ENCODE measurements around the gene KRT1. TPM values are rescaled to one million over a fixed set of nuclear protein-coding genes. Genes with fewer than 3 reads are reported as not detected.
"Not testable (repeated sequence)": the region's sequence is repeated elsewhere in the genome, so short reads cannot be mapped to it uniquely, and the experiment has no call there.

The KRT1 gene
- polyA plus RNA-seq, 3 donors from 2014 or later: not detected

GRCh38 chr12:52712122-52712521, 31.9 kb upstream of the KRT1 start:
- not testable (repeated sequence) for H3K27ac Mint-ChIP-seq, H3K4me3 Mint-ChIP-seq, DNase-seq, H3K9me3 Mint-ChIP-seq, H3K36me3 Mint-ChIP-seq
- H3K4me1 Mint-ChIP-seq: peaks cover 8 to 16% of the 10 kb centered on the region in 2 donors
- H3K27me3 Mint-ChIP-seq (ENCODE audit: low read depth in 3 of 3): peaks cover 9 to 30% (median 10%) of the 10 kb centered on the region in 3 donors

DNA sequence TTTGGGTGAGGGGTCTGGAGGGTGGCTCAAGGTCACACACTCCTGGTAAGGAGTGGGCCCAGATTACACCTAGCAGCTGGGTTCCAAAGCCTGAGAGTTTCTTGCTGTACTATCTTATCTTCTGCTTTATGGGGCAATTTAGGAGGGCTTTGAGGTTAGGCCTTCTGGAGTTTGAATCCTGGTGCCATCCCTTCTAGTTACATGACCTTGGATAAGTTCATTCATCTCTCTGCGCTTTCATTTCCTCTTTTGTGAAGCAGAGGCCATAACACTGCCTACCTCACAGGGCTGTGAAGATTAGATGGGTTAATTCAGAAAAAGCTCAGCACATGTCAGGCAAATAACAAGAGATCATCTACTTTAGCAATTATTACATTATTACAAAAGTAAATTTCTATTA, 30.5 kb upstream of the KRT1 start:
- H3K9me3 Mint-ChIP-seq: no peaks in the 10 kb centered on the region
- H3K4me3 Mint-ChIP-seq: no peak overlapping the region
- no peak overlapping the region for H3K27ac Mint-ChIP-seq
- H3K4me1 Mint-ChIP-seq: peaks cover 8 to 16% of the 10 kb centered on the region in 2 donors
- peaks cover 0 to 4% (median 0%) of the 10 kb centered on the region in 3 donors for H3K36me3 Mint-ChIP-seq
- peaks cover 9 to 25% (median 9%) of the 10 kb centered on the region in 3 donors for H3K27me3 Mint-ChIP-seq (ENCODE audit: low read depth in 3 of 3)
- no peak for DNase-seq

DNA sequence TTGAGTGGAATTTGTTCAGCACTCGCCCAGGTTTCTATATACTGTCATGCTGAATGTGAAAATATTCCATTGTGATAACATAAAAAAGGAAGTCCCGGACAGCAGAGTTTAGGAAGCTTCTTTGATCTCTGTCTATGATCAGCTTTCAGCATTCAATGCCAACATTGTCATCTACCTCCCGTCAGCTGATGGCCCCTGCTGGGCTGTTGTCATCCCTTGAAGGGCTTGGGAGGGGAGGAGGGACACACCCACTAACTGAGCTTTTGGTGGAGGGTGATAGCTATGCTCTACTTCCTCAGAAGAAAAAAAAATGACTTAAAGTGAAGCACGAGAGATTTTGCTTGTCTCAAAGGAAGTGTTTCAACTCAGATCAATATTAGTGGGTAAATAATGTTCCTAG, 27.8 kb upstream of the KRT1 start:
- H3K36me3 Mint-ChIP-seq: no peaks in the 10 kb centered on the region
- DNase-seq: no peak
- H3K9me3 Mint-ChIP-seq: no peaks in the 10 kb centered on the region
- H3K27ac Mint-ChIP-seq: no peak overlapping the region
- peaks cover 11 to 14% of the 10 kb centered on the region in 2 donors for H3K4me1 Mint-ChIP-seq
- H3K4me3 Mint-ChIP-seq: no peak overlapping the region
- H3K27me3 Mint-ChIP-seq (ENCODE audit: low read depth in 3 of 3): peaks cover 0 to 5% (median 4%) of the 10 kb centered on the region in 3 donors

DNA sequence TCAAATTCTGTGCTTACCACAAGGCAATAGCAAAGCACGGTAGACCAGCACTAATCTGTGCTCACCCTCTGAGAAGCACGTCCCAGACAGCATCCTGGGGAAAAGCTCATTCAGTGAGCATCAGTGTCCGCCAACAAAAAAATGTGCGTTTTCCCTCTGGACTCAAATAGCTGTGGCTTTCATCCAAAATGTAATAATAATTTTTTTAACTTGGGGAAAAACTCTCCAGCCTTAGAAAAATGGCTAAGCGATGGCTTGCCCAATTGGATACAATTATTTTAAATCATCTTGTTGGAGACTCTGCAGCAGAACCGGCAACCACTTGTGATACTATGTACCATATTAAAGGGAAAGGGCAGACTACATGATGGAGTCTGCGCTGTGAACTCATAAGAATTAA, 24.3 kb upstream of the KRT1 start:
- DNase-seq: no peak
- H3K9me3 Mint-ChIP-seq: no peaks in the 10 kb centered on the region
- no peak overlapping the region for H3K4me3 Mint-ChIP-seq
- peaks cover 11 to 14% of the 10 kb centered on the region in 2 donors for H3K4me1 Mint-ChIP-seq
- no peak overlapping the region for H3K27ac Mint-ChIP-seq
- no peaks in the 10 kb centered on the region for H3K36me3 Mint-ChIP-seq
- peaks cover 2 to 9% (median 9%) of the 10 kb centered on the region in 3 donors for H3K27me3 Mint-ChIP-seq (ENCODE audit: low read depth in 3 of 3)

GRCh38 chr12:52703878-52704277, 23.7 kb upstream of the KRT1 start:
- H3K9me3 Mint-ChIP-seq: no peaks in the 10 kb centered on the region
- DNase-seq: peak in 1 of 3 donors; percentile 25
- peaks cover 11 to 14% of the 10 kb centered on the region in 2 donors for H3K4me1 Mint-ChIP-seq
- no peaks in the 10 kb centered on the region for H3K36me3 Mint-ChIP-seq
- peak overlapping the region in 3 of 6 donors; percentile 3 to 80 (median 19) for H3K27ac Mint-ChIP-seq
- H3K4me3 Mint-ChIP-seq: peak overlapping the region in 1 of 5 donors; percentile 14
- peaks cover 3 to 9% (median 9%) of the 10 kb centered on the region in 3 donors for H3K27me3 Mint-ChIP-seq (ENCODE audit: low read depth in 3 of 3)

DNA sequence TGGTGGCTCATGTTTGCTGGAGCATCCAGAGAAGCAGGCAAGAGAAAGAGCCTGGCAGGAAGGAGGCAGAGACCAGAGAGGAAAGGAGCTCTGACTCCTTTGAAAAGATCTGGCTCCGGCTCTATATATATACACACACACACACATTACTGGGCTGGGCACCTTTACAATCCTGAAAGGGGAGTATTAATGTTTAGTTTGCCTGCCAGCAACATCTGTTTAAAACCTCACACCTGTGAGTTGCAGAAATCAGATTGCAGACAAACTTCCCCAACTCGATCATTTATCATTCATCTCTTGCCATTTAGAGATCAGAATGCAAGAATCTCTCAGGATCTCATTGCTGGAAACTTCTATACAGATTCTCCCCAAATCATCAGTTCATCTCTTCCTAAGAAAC, 23.2 kb upstream of the KRT1 start, which contains the start of gene KRT77:
KRT77 (minus strand) TSS at position 101 of the 400 bp plus-strand sequence; CDS start at position 11, 90 bp downstream.
- Mint-ChIP-seq H3K9me3 (no peaks in the 10 kb centered on the region), H3K27ac (peak within 1 kb of the TSS in 3 of 6 donors; percentile 3 to 80 (median 74)), H3K4me1 (peaks cover 11 to 14% of the 10 kb centered on the region in 2 donors), H3K4me3 (peak within 1 kb of the TSS in 1 of 5 donors; percentile 14), H3K36me3 (no peaks in the 10 kb centered on the region), H3K27me3 (ENCODE audit: low read depth in 3 of 3) (peaks cover 5 to 9% (median 9%) of the 10 kb centered on the region in 3 donors)
- no peak for DNase-seq

GRCh38 chr12:52702338-52702737, 22.1 kb upstream of the KRT1 start:
- no peak overlapping the region for H3K27ac Mint-ChIP-seq
- DNase-seq: no peak
- H3K4me1 Mint-ChIP-seq: peaks cover 11 to 14% of the 10 kb centered on the region in 2 donors

GRCh38 chr12:52701281-52701680, 21.1 kb upstream of the KRT1 start:
- Mint-ChIP-seq H3K9me3 (no peaks in the 10 kb centered on the region), H3K27me3 (ENCODE audit: low read depth in 3 of 3) (peaks cover 5 to 13% (median 7%) of the 10 kb centered on the region in 3 donors), H3K27ac (no peak overlapping the region), H3K4me1 (peaks cover 11 to 14% of the 10 kb centered on the region in 2 donors), H3K4me3 (no peak overlapping the region), H3K36me3 (no peaks in the 10 kb centered on the region)
- DNase-seq: no peak

More at GRCh38 chr12:52702338-52702737, 22.1 kb upstream of the KRT1 start:
- Mint-ChIP-seq H3K9me3 (no peaks in the 10 kb centered on the region), H3K4me3 (no peak overlapping the region), H3K36me3 (no peaks in the 10 kb centered on the region), H3K27me3 (ENCODE audit: low read depth in 3 of 3) (peaks cover 5 to 13% (median 9%) of the 10 kb centered on the region in 3 donors)

GRCh38 chr12:52699960-52700359, 19.8 kb upstream of the KRT1 start:
- H3K4me3 Mint-ChIP-seq: no peak overlapping the region
- no peaks in the 10 kb centered on the region for H3K36me3 Mint-ChIP-seq
- H3K27me3 Mint-ChIP-seq (ENCODE audit: low read depth in 3 of 3): peaks cover 5 to 13% (median 9%) of the 10 kb centered on the region in 3 donors
- peaks cover 11 to 14% of the 10 kb centered on the region in 2 donors for H3K4me1 Mint-ChIP-seq
- DNase-seq: no peak
- H3K9me3 Mint-ChIP-seq: no peaks in the 10 kb centered on the region
- H3K27ac Mint-ChIP-seq: peak overlapping the region in 2 of 6 donors; percentile 26 to 65

GRCh38 chr12:52699373-52699772, 19.2 kb upstream of the KRT1 start:
- H3K27me3 Mint-ChIP-seq (ENCODE audit: low read depth in 3 of 3): peaks cover 5 to 13% (median 9%) of the 10 kb centered on the region in 3 donors
- peak overlapping the region in 2 of 6 donors; percentile 8 to 65 for H3K27ac Mint-ChIP-seq
- H3K9me3 Mint-ChIP-seq: no peaks in the 10 kb centered on the region

GRCh38 chr12:52698651-52699340, 18.6 kb upstream of the KRT1 start:
- Mint-ChIP-seq H3K27me3 (ENCODE audit: low read depth in 3 of 3) (peaks cover 8 to 13% (median 9%) of the 10 kb centered on the region in 3 donors), H3K36me3 (no peaks in the 10 kb centered on the region), H3K27ac (no peak overlapping the region), H3K9me3 (no peaks in the 10 kb centered on the region), H3K4me1 (peaks cover 8% of the 10 kb centered on the region in 2 donors), H3K4me3 (no peak overlapping the region)
- no peak for DNase-seq

More at GRCh38 chr12:52699373-52699772, 19.2 kb upstream of the KRT1 start:
- no peak overlapping the region for H3K4me3 Mint-ChIP-seq
- DNase-seq: no peak
- peaks cover 11 to 14% of the 10 kb centered on the region in 2 donors for H3K4me1 Mint-ChIP-seq
- H3K36me3 Mint-ChIP-seq: no peaks in the 10 kb centered on the region

GRCh38 chr12:52697058-52697582, 16.9 kb upstream of the KRT1 start:
- DNase-seq: no peak
- Mint-ChIP-seq H3K9me3 (no peaks in the 10 kb centered on the region), H3K4me3 (no peak overlapping the region), H3K4me1 (no peaks in the 10 kb centered on the region), H3K27me3 (ENCODE audit: low read depth in 3 of 3) (peaks cover 5 to 11% (median 9%) of the 10 kb centered on the region in 3 donors), H3K27ac (no peak overlapping the region), H3K36me3 (no peaks in the 10 kb centered on the region)

- Mint-ChIP-seq H3K4me1 (peaks cover 2 to 3% of the 10 kb centered on the region in 2 donors), H3K27ac (no peak overlapping the region), H3K4me3 (no peak overlapping the region), H3K36me3 (no peaks in the 10 kb centered on the region), H3K9me3 (no peaks in the 10 kb centered on the region), H3K27me3 (ENCODE audit: low read depth in 3 of 3) (peaks cover 8 to 11% (median 10%) of the 10 kb centered on the region in 3 donors)
- no peak for DNase-seq
These were observed 16.4 kb upstream of the KRT1 start for GRCh38 chr12:52696588-52696987.

GRCh38 chr12:52695039-52695438, 14.8 kb upstream of the KRT1 start:
- Mint-ChIP-seq H3K36me3 (no peaks in the 10 kb centered on the region), H3K4me3 (no peak overlapping the region)

More at GRCh38 chr12:52695039-52695438, 14.8 kb upstream of the KRT1 start:
- Mint-ChIP-seq H3K27me3 (ENCODE audit: low read depth in 3 of 3) (peaks cover 6 to 13% (median 10%) of the 10 kb centered on the region in 3 donors), H3K27ac (peak overlapping the region in 2 of 6 donors; percentile 31 to 54), H3K9me3 (no peaks in the 10 kb centered on the region), H3K4me1 (peaks cover 17 to 18% of the 10 kb centered on the region in 2 donors)
- no peak for DNase-seq
